GM12865 (cell line): ENCODE results near the gene ITGA6.

Experiments
- DNase-seq: peaks from one replicate; pipeline ENCODE4 v3.0.0; 2010; ENCODE audit warnings: low read depth
- H3K4me3 ChIP-seq: 2 replicates; pipeline ENCODE4 v1.5.1; 2011; ENCODE audit warnings: mild to moderate bottlenecking, low read depth, low read length, control low read depth
- TF ChIP-seq, protein P1 (sequence below): IDR thresholded peaks from 2 replicates; pipeline ENCODE4 v1.5.1; 2011; ENCODE audit warnings: low read length, control low read depth, low read depth, inconsistent platforms; ENCODE audit not compliant: insufficient read depth; ENCODE audit errors: missing control alignments

The ITGA6 gene

DNA sequence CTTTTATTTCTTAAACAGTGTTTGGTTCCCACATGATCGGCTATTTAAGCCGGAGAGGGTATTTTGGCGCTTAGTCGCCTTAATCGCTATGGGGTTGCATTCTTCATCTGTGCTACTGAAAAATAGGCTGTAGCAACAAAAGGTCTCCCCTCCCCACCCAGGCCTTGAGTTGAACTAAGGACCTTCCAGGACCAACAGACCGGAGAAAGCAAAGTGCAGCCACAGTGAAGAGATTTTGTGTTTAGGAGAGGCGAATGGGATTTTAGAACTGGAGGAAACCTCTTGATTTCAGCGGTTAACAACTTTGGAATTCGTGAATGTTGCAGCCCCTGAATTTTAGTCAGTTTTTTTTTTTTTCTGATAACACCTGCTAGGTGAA lies 1.4 kb downstream of the ITGA6 start:
- H3K4me3 ChIP-seq: no peak overlapping the region
- no peak for DNase-seq
- TF ChIP-seq, protein P1, sequence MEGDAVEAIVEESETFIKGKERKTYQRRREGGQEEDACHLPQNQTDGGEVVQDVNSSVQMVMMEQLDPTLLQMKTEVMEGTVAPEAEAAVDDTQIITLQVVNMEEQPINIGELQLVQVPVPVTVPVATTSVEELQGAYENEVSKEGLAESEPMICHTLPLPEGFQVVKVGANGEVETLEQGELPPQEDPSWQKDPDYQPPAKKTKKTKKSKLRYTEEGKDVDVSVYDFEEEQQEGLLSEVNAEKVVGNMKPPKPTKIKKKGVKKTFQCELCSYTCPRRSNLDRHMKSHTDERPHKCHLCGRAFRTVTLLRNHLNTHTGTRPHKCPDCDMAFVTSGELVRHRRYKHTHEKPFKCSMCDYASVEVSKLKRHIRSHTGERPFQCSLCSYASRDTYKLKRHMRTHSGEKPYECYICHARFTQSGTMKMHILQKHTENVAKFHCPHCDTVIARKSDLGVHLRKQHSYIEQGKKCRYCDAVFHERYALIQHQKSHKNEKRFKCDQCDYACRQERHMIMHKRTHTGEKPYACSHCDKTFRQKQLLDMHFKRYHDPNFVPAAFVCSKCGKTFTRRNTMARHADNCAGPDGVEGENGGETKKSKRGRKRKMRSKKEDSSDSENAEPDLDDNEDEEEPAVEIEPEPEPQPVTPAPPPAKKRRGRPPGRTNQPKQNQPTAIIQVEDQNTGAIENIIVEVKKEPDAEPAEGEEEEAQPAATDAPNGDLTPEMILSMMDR: no peak

DNA sequence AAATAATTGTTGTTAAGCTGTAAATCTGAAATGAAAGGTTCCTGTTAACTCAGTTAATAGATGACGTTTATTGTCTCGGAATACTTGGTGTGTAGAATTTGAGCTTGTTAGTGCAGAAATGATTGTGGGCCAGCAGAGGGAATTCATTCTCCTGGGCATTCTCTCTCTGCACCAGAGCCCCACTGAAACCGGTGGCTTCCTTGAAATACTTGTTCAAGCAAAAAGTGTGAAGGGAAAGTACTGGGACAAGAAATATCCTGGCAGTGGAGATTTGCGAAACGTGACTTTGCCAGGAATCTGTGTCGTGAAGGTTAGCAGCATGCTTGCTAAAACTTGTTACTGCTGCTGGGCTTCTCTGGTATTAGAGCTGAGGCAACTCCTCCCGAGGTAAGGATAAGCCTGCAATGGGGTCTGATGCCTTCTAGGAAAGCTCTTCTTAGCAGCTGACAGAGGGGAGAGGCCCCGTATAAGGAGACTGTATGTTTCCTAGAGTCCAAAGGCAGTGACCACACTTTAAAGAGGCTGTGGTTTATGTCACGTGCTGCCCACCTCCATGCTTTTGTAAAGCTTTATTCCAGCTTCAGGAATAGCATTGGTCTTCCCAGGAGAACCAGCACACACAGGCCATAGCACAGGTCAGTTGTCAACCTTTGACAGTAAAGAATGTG lies 2.0 kb downstream of the ITGA6 start:
- H3K4me3 ChIP-seq: no peak overlapping the region
- TF ChIP-seq, protein P1: no peak
- no peak for DNase-seq

DNA sequence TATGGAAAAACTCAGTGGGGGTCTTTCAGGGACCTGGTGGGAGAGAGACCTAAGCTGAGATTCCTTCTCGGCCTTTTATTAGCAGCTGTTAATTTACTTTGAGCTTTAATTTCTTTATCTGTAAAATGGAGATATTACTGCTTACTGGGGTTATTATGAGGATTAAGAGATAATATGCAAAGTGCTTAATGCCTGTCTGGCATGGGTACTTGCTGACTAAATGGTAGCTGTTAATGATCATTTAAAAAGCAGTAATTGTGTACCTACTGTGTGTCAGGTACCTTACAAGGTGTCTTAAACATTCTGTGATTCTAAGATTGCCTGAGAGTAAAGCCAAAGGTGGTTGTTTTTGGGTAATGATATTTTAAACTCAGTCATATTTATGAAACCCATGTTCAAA lies 2.6 kb downstream of the ITGA6 start:
- no peak for DNase-seq
- TF ChIP-seq, protein P1: no peak
- H3K4me3 ChIP-seq: no peak overlapping the region

DNA sequence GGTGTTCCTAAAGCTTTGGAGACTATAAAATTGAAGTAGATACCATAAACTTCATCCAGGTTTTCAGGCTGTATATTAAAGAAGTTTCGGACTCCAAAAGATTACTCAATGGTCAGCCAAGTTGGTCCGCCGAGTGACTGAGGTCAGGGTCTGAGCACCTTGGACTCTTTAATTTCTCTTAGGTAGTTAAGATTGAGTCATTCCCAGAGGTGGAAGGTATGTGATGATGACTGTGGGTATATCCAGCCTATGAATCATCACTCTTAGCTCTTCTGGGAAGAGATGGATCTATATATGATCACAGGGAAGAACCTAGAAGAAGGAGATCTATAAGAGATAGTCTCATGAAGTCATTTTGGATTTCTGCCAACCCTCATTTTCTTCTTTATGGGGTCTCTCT lies 3.3 kb downstream of the ITGA6 start:
- TF ChIP-seq, protein P1: no peak
- no peak overlapping the region for H3K4me3 ChIP-seq
- DNase-seq: no peak

DNA sequence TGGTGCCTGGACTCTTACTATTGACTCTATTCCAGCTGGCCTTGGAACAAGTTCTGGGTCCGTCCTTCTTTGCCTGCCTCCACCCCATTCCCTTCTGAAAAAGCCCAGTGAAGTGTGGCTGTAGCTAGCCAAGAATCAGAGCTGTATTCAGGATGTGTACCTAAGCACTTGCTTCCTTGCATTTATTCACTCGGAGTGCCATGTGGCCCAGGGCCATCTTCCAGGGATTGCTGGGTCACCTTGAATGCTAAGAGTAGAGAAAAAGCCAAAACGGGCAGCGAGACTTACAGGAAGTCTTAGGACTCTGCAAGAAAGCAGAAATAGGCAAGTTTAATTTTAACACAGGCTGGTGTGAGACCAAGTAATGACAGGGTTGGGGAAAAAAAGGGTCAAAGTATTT lies 4.1 kb downstream of the ITGA6 start:
- H3K4me3 ChIP-seq: no peak overlapping the region
- no peak for DNase-seq
- TF ChIP-seq, protein P1: no peak

DNA sequence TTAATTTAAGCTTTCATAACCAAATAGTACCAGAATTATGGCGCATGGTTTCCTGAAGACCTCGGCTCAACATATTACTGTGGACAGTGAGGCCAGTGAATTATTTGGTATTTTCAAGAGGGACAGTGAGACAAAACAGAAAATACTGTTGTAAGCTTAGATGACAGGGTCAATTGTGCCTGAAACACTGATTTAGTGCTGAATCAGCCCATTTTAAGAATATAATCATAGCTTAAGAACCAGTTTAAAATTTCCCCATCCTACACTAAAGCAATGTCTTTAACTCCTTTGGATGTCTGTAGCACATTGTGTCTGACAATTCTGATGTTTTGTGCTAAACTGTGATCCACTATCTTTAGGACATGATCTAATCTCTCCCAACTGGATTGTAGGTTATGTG lies 4.6 kb downstream of the ITGA6 start:
- DNase-seq: no peak
- TF ChIP-seq, protein P1: no peak
- H3K4me3 ChIP-seq: no peak overlapping the region

DNA sequence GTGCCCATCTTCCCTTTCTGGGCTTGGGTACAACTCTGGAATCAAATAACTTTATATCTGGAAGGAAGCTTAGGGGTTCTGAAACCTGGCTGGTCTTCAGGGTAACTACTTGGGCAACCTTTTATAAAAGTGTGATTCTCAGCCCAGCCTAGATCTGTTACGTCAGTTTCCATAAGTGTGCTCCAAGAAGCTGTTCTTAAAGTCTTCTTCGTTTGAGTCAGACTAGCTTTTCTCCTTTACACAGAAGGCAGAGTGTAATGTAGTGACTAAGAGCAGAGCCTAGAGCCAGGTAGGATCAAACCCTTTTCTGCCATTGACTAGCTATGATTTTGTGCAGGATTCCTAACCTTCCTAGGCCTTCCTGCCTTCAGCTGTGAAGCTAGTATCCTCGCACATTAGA lies 5.8 kb downstream of the ITGA6 start:
- no peak overlapping the region for H3K4me3 ChIP-seq
- TF ChIP-seq, protein P1: no peak
- DNase-seq: no peak
